ENCODE results near the gene TMEM59.
A peak's percentile ranks its signal among the peaks of the same experiment; 100 is the strongest.
"Not testable (repeated sequence)": the region's sequence is repeated elsewhere in the genome, so short reads cannot be mapped to it uniquely, and the experiment has no call there.

TMEM59 gene, protein sequence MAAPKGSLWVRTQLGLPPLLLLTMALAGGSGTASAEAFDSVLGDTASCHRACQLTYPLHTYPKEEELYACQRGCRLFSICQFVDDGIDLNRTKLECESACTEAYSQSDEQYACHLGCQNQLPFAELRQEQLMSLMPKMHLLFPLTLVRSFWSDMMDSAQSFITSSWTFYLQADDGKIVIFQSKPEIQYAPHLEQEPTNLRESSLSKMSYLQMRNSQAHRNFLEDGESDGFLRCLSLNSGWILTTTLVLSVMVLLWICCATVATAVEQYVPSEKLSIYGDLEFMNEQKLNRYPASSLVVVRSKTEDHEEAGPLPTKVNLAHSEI

DNA sequence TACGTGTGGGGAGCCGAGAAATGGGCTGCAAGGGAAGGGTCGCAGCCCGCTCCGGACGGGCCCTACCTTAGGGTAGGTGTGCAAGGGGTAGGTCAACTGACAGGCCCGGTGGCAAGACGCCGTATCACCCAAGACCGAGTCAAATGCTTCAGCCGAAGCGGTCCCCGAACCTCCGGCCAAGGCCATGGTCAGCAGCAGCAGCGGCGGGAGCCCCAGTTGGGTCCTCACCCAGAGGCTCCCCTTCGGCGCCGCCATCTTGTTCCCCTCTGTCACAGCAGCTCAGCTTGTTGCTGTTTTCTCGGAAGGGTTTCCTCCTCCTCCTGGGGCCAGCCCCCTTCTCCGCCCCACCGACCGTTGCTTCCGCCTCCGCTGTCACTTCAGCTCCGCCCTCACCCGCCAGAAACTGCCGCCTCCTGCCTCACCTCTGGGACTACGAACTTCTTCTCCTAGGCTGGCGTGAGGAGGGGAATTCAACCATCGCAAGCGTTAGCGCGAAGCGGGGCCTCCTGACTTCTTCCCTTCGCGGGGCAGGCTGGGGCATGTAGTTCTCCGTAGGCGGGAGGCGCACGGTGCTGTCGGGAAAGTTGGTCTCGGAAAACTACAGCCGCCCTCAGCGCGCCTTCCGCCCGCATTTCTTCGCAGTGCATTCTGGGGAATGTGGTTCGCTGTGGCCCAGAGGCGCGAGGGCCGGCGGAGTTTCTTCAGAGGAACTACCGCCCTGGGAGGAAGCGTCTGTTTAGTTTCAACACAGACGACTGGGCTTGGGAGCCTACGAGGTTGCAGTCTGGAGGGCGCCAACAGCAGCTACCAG lies at the start of gene TMEM59, which contains the start of gene TCEANC2:
TSS of gene TMEM59 (minus strand) at position 271 of the 811 bp plus-strand sequence. CDS start at position 255, 16 bp downstream.
TSS of gene TCEANC2 (plus strand) at position 675 of the 811 bp plus-strand sequence. CDS start 815 bp downstream, outside the sequence.
- no peak for TF ChIP-seq CTCF (IDR thresholded peaks at IDR 0.05; ENCODE audit: insufficient read depth, low read depth, low read length, missing control alignments)
- DNase-seq (ENCODE audit: low read depth), result peak; percentile 99
- peak within 1 kb of the TSS; percentile 95 for H3K4me3 ChIP-seq (ENCODE audit: low read length)

GRCh38 chr1:54100500-54100899 lies 47.5 kb upstream of the TMEM59 start:
- TF ChIP-seq CTCF (IDR thresholded peaks at IDR 0.05; ENCODE audit: insufficient read depth, low read depth, low read length, missing control alignments), result no peak
- no peak for DNase-seq (ENCODE audit: low read depth)
- H3K4me3 ChIP-seq (ENCODE audit: low read length), result no peak overlapping the region

DNA sequence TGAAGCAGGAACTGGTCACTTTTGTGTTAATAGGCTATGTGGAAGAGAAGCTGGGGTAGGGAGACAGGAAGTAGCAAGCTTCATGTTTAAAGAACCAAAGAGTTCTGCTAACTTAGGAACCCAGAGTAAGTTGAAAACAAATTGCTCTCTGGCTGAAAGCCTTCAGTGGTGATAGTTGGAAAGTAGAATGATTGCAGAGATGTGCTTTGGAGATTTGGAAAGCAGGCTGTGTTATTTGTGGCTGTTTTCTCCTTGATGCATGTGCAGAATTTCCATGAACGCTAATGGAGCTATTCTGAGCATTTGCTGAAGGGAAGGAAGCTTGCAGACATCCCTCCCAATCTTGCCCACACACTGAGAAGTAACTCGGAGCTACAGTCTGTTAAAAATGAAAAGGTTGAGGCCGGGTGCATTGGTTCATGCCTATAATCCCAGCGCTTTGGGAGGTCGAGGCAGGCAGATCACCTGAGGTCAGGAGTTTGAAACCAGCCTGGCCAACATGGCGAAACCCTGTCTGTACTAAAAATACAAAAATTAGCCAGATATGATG lies 46.1 kb upstream of the TMEM59 start:
- no peak overlapping the region for H3K4me3 ChIP-seq (ENCODE audit: low read length)
- no peak for DNase-seq (ENCODE audit: low read depth)
- no peak for TF ChIP-seq CTCF (IDR thresholded peaks at IDR 0.05; ENCODE audit: insufficient read depth, low read depth, low read length, missing control alignments)

DNA sequence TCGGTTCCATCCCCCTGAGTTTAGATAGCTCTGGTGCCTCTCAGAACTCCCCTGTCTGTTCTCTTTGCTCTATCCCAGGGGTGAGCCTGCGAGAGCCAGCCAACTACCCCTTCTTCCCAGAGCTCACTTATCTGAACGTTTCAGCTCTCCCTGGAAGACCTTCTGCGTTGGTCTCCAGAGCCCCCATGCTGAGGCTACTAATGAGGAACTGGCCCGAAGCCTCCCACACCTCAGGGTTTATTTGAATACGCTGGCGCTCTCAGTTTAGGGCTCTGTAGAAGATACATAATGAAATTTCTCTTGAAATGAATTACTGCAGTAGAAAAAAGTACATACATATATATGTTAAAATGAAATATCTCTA lies 43.9 kb upstream of the TMEM59 start:
- TF ChIP-seq CTCF (IDR thresholded peaks at IDR 0.05; ENCODE audit: insufficient read depth, low read depth, low read length, missing control alignments), result no peak
- no peak overlapping the region for H3K4me3 ChIP-seq (ENCODE audit: low read length)
- DNase-seq (ENCODE audit: low read depth), result no peak

GRCh38 chr1:54096227-54096876 lies 43.3 kb upstream of the TMEM59 start:
- no peak for DNase-seq (ENCODE audit: low read depth)
- H3K4me3 ChIP-seq (ENCODE audit: low read length), result no peak overlapping the region
- no peak for TF ChIP-seq CTCF (IDR thresholded peaks at IDR 0.05; ENCODE audit: insufficient read depth, low read depth, low read length, missing control alignments)

- no peak overlapping the region for H3K4me3 ChIP-seq (ENCODE audit: low read length)
- no peak for DNase-seq (ENCODE audit: low read depth)
- TF ChIP-seq CTCF (IDR thresholded peaks at IDR 0.05; ENCODE audit: insufficient read depth, low read depth, low read length, missing control alignments), result no peak
These were observed 42.7 kb upstream of the TMEM59 start for GRCh38 chr1:54095546-54096226.

GRCh38 chr1:54094730-54095105 lies 41.7 kb upstream of the TMEM59 start:
- H3K4me3 ChIP-seq (ENCODE audit: low read length); DNase-seq (ENCODE audit: low read depth): not testable (repeated sequence)
